GM12878 (cell line): ENCODE results near the gene MAP3K5. TPM values are rescaled to one million over a fixed set of nuclear protein-coding genes. Genes with fewer than 3 reads are reported as not detected.

Source experiments
- ATAC-seq: fragments of 200-7000 bp; cut with Tn5 transposase; 3 replicates; pipeline ENCODE4 v1.9.1; 2020; ENCODE audit warnings: mild to moderate bottlenecking, moderate library complexity
- BruUV-seq: library from RNA; stranded (reverse); fragments of 400-500 nt; replicated peaks from 2 replicates; lab custom pipeline; 2021; lab: Mats Ljungman, UMichigan
- CTCF ChIA-PET: fragments of 300-600 bp; sonication (Branson Sonifier 250); formaldehyde crosslinking; extraction: SDS; loops from one replicate; lab custom pipeline; 2021; ENCODE audit warnings: inconsistent platforms; lab: Yijun Ruan, JAX
- POLR2A ChIA-PET: fragments of 350-600 bp; formaldehyde crosslinking; extraction: SDS; loops from one replicate; lab custom pipeline; 2021; ENCODE audit warnings: inconsistent platforms; lab: Charles Lee
- RAD21 ChIA-PET: fragments of 300-600 bp; sonication (Branson Sonifier 250); formaldehyde crosslinking; loops from one replicate; lab custom pipeline; 2023; ENCODE audit warnings: antibody characterized with exemption; ENCODE audit not compliant: unreplicated experiment; lab: Charles Lee
- SMC1A ChIA-PET: fragments of 300-600 bp; sonication (Branson Sonifier 250); formaldehyde crosslinking; loops from one replicate; lab custom pipeline; 2023; ENCODE audit not compliant: unreplicated experiment, uncharacterized antibody; lab: Charles Lee
- DNase-seq: peaks from one replicate; pipeline ENCODE4 v3.0.0-alpha.2; 2011; ENCODE audit warnings: low read depth, low spot score
- FAIRE-seq: peaks from 3 replicates; lab custom pipeline; 2011; peaks lifted over from hg19 to GRCh38; lab: Jason Lieb, UNC
- H2AFZ ChIP-seq: 2 replicates; pipeline ENCODE4 v1.6.0; 2011; ENCODE audit warnings: low read depth, low read length, control low read depth; ENCODE audit not compliant: control insufficient read depth
- H3K27ac ChIP-seq: 2 replicates; pipeline ENCODE4 v1.5.1; 2011; ENCODE audit warnings: control low read depth; ENCODE audit not compliant: control insufficient read depth, insufficient read depth
- H3K27me3 ChIP-seq, 2 experiments: replicated peaks in 1 of 2; 2 replicates each; pipeline versions ENCODE4 v1.6.0 to v1.6.1; 2011; ENCODE audit warnings: low read length in 1 of 2; ENCODE audit not compliant: control insufficient read depth in 2 of 2, insufficient read depth in 2 of 2
- H3K36me3 ChIP-seq, 2 experiments: 2 replicates each; pipeline ENCODE4 v1.5.1; 2011; ENCODE audit warnings: low read length in 1 of 2; ENCODE audit not compliant: control insufficient read depth in 2 of 2, insufficient read depth in 2 of 2
- H3K4me1 ChIP-seq: 2 replicates; pipeline ENCODE4 v1.6.1; 2011; ENCODE audit warnings: mild to moderate bottlenecking, low read length, moderate library complexity, mixed read lengths; ENCODE audit not compliant: control insufficient read depth, insufficient read depth
- H3K4me2 ChIP-seq: 2 replicates; pipeline ENCODE4 v1.6.0; 2011; ENCODE audit warnings: control low read depth; ENCODE audit not compliant: control insufficient read depth, insufficient read depth
- H3K4me3 ChIP-seq: fragments of 200-600 bp; sonication (generic); 2 replicates; pipeline ENCODE4 v1.5.1; 2016
- H3K79me2 ChIP-seq: 2 replicates; pipeline ENCODE4 v1.6.0; 2011; ENCODE audit warnings: low read length; ENCODE audit not compliant: control insufficient read depth, insufficient read depth
- H3K9ac ChIP-seq: 2 replicates; pipeline ENCODE4 v1.8.0; 2011; ENCODE audit warnings: low read length, control low read depth, mixed read lengths; ENCODE audit not compliant: control insufficient read depth, insufficient read depth
- H3K9me3 ChIP-seq: replicated peaks from 3 replicates; pipeline ENCODE4 v1.5.1; 2011; ENCODE audit warnings: mild to moderate bottlenecking, low read length; ENCODE audit not compliant: control insufficient read depth, insufficient read depth
- H4K20me1 ChIP-seq: 2 replicates; pipeline ENCODE4 v1.6.0; 2011; ENCODE audit not compliant: control insufficient read depth, insufficient read depth
- CREM ChIP-seq: IDR thresholded peaks from 2 replicates; pipeline ENCODE4 v1.6.1; 2014; ENCODE audit warnings: antibody characterized with exemption, low read depth
- E2F4 ChIP-seq: IDR thresholded peaks from 2 replicates; pipeline ENCODE4 v1.6.1; 2012; ENCODE audit warnings: low read depth, low read length, improper control_type of control experiment
- HCFC1 ChIP-seq: fragments of 150-350 bp; IDR thresholded peaks from 2 replicates; pipeline ENCODE4 v1.6.1; 2014; ENCODE audit warnings: low read length
- MEF2A ChIP-seq: IDR thresholded peaks from 2 replicates; pipeline ENCODE4 v1.6.1; 2011; ENCODE audit warnings: low read depth, mild to moderate bottlenecking, low read length, moderate library complexity; ENCODE audit not compliant: insufficient read depth
- NFIC ChIP-seq: IDR thresholded peaks from 2 replicates; pipeline ENCODE4 v1.6.1; 2012; ENCODE audit warnings: low read depth, mild to moderate bottlenecking, inconsistent platforms, low read length, moderate library complexity
- SP1 ChIP-seq: IDR thresholded peaks from one replicate; pipeline ENCODE4 v1.6.1; 2011; ENCODE audit warnings: low read depth, low read length
- SUPT20H ChIP-seq: IDR thresholded peaks from 2 replicates; pipeline ENCODE4 v1.6.1; 2011; ENCODE audit warnings: low read depth, mild to moderate bottlenecking, low read length, moderate library complexity, borderline replicate concordance; ENCODE audit not compliant: control insufficient read depth
- TCF7 ChIP-seq: IDR thresholded peaks from 2 replicates; pipeline ENCODE4 v1.6.1; 2014; ENCODE audit warnings: antibody characterized with exemption, borderline replicate concordance
- ZNF274 ChIP-seq: IDR thresholded peaks from one replicate; pipeline ENCODE4 v1.8.0; 2011; ENCODE audit not compliant: insufficient read length, insufficient read depth
- ZSCAN29 ChIP-seq: fragments of 450-650 bp; IDR thresholded peaks from 2 replicates; pipeline ENCODE4 v1.6.1; 2017; ENCODE audit warnings: mild to moderate bottlenecking, moderate library complexity
- WGBS: methylation state at CpG from one replicate; pipeline ENCODE4 v1.1.6; 2016; ENCODE audit warnings: low lambda C conversion rate; ENCODE audit not compliant: insufficient replicate concordance, insufficient coverage; ENCODE audit errors: missing lambda C conversion rate; 5-methylcytosine and 5-hydroxymethylcytosine counted together
- in situ Hi-C: fragments of 300-500 bp; cut with MboI; formaldehyde crosslinking; loops from 9 replicates; pipeline ENCODE4 v1.14.3; 2018; ENCODE audit warnings: mixed read lengths
- intact Hi-C: fragments of 100-400 bp; cut with micrococcal nuclease; formaldehyde crosslinking; loops from one replicate; pipeline ENCODE4 v1.14.2; 2022; ENCODE audit not compliant: unreplicated experiment
- polyA plus RNA-seq, 11 experiments: library from polyadenylated mRNA; depleted of rRNA in 4 of 11; unstranded in 6 of 11; stranded (reverse) in 5 of 11; fragments of >200 nt; fragmentation: Nextera tagmentation in 4 of 11; fragmentation: Illumina TruSeq in 1 of 11; extraction: Ambion mirVana in 4 of 11; extraction: Trizol in 1 of 11; gene quantifications; 1 replicate in 1 of 11; 2 replicates in 10 of 11; pipeline versions ENCODE4 v1.2.1 to v1.2.3, GENCODE V29; 2011 to 2016; ENCODE audit warnings: inconsistent platforms in 2 of 11, missing spikeins in 2 of 11, low read depth in 1 of 11
- total RNA-seq, 4 experiments: library from RNA; depleted of rRNA in 3 of 4; stranded (reverse); fragments of >200 nt in 3 of 4; fragmentation: Illumina TruSeq in 1 of 4; extraction: Trizol in 1 of 4; gene quantifications; 2 replicates each; pipeline versions ENCODE4 v1.2.1 to v1.2.3, GENCODE V29; 2013 to 2021

The MAP3K5 gene
- total and polyA plus RNA-seq, 10 of the 15 experiments (the other 5 are each of a cell fraction or from before 2014, with no cell fraction given): 5.4 to 34.3 (median 26.4) TPM

- DNase-seq: no peak
- H3K9ac ChIP-seq: no peak overlapping the region
- H3K36me3 ChIP-seq: peaks cover 2 to 33% of the 10 kb centered on the region in 2 experiments; a peak in 3 of 4 replicates
- ATAC-seq: no peak
- no peaks in the 10 kb centered on the region for H3K79me2 ChIP-seq
- H2AFZ ChIP-seq: no peak overlapping the region
- 67% methylated on average over 2 of the region's 2 CpGs for WGBS
- no TSS peak for BruUV-seq
- no peak for TF ChIP-seq CREM
- TF ChIP-seq ZNF274: no peak
- TF ChIP-seq E2F4: no peak
- TF ChIP-seq NFIC: no peak
- no peak for TF ChIP-seq HCFC1
- no peak for TF ChIP-seq ZSCAN29
- TF ChIP-seq SUPT20H: no peak
- TF ChIP-seq SP1: no peak
- no peak for TF ChIP-seq TCF7
- no peak for TF ChIP-seq MEF2A
- in situ Hi-C loops: no loop called here
- no peak overlapping the region for H3K4me3 ChIP-seq
- no peaks in the 10 kb centered on the region for H3K4me1 ChIP-seq
- no peaks in the 10 kb centered on the region for H3K27me3 ChIP-seq
- no peak overlapping the region for H3K4me2 ChIP-seq
- intact Hi-C loops: no loop called here
- no peak for FAIRE-seq
- H3K9me3 ChIP-seq: no peaks in the 10 kb centered on the region
- no peak overlapping the region for H3K27ac ChIP-seq
- no peaks in the 10 kb centered on the region for H4K20me1 ChIP-seq
- RAD21 ChIA-PET: interaction anchor here (2.0 to 2.2 kb wide), 2 partner anchors 33 to 181 kb away, joined by 4 to 7 read pairs; partner anchors contain the start of gene MAP3K5
- CTCF ChIA-PET: interaction anchor here (1.3 to 1.6 kb wide), 2 partner anchors 117 to 181 kb away, joined by 3 to 6 read pairs; partner anchors contain the start of gene MAP3K5
- SMC1A ChIA-PET: interaction anchor here (1.9 to 4.1 kb wide), 3 partner anchors 33 to 190 kb away, joined by 4 to 14 read pairs (median 5); partner anchors contain the start of gene MAP3K5
- POLR2A ChIA-PET: interaction anchor here (0.6 to 0.7 kb wide), 2 partner anchors 150 to 186 kb away, joined by 3 to 5 read pairs; no protein-coding TSS in a partner anchor
Observed at GRCh38 chr6:136611133-136611532, 181.1 kb downstream of the MAP3K5 start.
